Adipocyte (in vitro differentiated cells): ENCODE measurements around the gene CD58.

Source experiments
- DNase-seq: peaks from one replicate; pipeline ENCODE4 v3.0.0-alpha.2; 2015; ENCODE audit warnings: low read depth
- H3K27me3 ChIP-seq: replicated peaks from 2 replicates; pipeline ENCODE4 v1.7.0; 2013; ENCODE audit warnings: mild to moderate bottlenecking, low read length, moderate library complexity; ENCODE audit not compliant: control insufficient read depth, insufficient read depth
- H3K36me3 ChIP-seq: 2 replicates; pipeline ENCODE4 v1.7.0; 2013; ENCODE audit warnings: low read length, mild to moderate bottlenecking, moderate library complexity; ENCODE audit not compliant: control insufficient read depth, insufficient read depth, severe bottlenecking
- H3K4me1 ChIP-seq: 2 replicates; pipeline ENCODE4 v1.7.0; 2013; ENCODE audit warnings: mild to moderate bottlenecking, low read length, moderate library complexity; ENCODE audit not compliant: control insufficient read depth, insufficient read depth
- H3K4me3 ChIP-seq: 2 replicates; pipeline ENCODE4 v1.7.0; 2013; ENCODE audit warnings: mild to moderate bottlenecking, low read length, moderate library complexity
- H3K9ac ChIP-seq: 2 replicates; pipeline ENCODE4 v1.7.0; 2013; ENCODE audit warnings: mild to moderate bottlenecking, low read length, moderate library complexity
- H3K9me3 ChIP-seq: 2 replicates; pipeline ENCODE4 v1.7.0; 2013; ENCODE audit warnings: mild to moderate bottlenecking, low read length, moderate library complexity; ENCODE audit not compliant: control insufficient read depth

The CD58 gene

DNA sequence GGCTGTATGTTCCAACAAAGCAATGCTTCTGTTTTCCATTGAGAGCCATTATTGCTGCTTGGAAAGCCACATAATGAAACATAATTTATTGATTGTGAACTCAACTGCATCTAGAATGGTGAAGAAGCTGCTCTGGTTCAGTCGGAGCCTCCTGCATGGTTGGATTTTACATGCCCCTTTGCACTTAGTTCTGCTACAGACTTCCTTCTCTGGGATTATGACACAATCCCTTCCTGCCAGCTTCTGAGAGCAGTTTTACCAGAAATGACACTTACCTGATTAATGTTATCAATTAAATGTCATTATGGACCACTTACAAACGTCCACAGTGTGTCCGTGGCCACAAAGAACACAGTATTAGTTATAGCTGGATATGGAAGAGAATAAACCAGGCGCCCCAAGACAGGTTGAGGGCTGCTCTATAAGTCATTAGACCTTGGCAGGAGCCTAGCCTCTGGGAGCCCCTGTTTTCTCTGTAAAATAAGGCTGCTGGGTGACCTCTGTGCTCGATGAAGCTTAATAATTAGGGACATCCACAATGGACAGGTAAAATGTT lies 7.0 kb upstream of the CD58 start:
- H3K36me3 ChIP-seq, result no peaks in the 10 kb centered on the region
- H3K4me1 ChIP-seq, result peaks cover 16% of the 10 kb centered on the region
- H3K27me3 ChIP-seq, result no peaks in the 10 kb centered on the region
- no peak for DNase-seq
- no peak overlapping the region for H3K4me3 ChIP-seq
- no peaks in the 10 kb centered on the region for H3K9me3 ChIP-seq
- no peak overlapping the region for H3K9ac ChIP-seq

DNA sequence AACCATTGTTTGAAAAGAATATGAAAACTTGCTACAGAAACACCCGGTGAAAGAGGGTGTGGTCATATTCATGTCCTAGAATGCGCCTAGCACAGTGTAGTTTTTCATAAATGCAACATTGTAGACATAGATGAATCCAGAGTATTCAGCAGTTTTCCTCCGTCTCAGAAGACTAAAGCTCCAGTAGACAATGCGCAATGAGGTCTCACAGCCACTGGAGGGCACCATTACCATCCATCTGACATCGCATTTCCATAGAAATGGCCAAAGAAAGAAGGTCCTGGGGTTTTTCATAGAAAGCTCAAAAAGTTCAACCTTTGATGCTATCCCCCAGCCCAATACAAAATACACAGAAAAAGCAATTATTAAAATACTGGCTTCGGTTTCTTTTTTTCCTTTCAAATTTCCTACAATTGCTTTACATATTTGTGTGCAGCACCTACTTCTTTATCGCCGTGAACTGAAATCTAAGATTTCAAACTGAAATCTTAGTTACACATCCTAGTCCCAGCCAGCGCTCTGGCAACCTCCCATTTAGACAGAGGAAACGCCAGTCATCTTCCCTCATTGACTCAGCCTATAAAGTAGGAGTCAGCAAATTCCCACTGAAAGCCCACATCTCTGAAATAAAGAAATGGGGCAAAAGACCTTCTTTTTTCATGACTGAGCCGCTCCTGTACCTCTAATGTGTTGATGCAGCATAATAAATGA lies 3.9 kb upstream of the CD58 start:
- DNase-seq, result peak; percentile 90

DNA sequence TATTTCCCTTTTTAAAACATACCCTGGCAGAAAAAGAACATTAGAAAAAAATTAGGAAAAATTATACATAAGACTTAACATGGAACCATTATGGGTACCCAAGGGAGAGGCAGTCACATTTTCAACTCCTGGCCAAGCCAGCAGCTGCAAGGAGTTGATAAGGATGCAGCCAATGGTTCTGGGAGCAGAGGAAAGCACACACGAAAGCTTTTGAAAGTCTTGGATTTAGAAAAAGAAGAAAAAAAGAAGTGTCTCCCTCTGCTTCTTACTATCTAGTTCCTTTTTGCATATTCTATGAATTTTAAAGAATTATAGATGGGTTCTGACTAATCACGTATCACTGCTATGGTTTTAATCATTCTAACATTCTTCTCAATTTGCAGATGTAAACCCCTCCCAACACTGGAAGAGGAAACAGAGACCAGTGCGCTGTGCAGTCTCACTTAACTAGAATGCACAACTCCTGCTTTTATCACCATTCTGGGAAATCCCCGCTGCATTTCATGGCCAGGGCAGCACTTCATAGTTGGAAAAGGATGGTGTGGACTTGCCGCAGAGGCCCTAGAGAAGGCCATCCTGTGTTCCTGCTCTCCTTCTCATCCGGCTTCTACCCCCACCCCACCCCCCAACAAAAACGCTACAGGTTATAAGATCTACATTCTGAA lies 2.7 kb upstream of the CD58 start:
- Histone ChIP-seq H3K4me1 (peaks cover 24% of the 10 kb centered on the region), H3K9ac (no peak overlapping the region), H3K36me3 (no peaks in the 10 kb centered on the region), H3K9me3 (no peaks in the 10 kb centered on the region), H3K27me3 (no peaks in the 10 kb centered on the region), H3K4me3 (no peak overlapping the region)
- DNase-seq, result no peak

More for the DNA sequence above, 3.9 kb upstream of the CD58 start:
- Histone ChIP-seq H3K36me3 (no peaks in the 10 kb centered on the region), H3K9me3 (no peaks in the 10 kb centered on the region), H3K4me1 (peaks cover 22% of the 10 kb centered on the region), H3K4me3 (peak overlapping the region; percentile 42), H3K9ac (no peak overlapping the region), H3K27me3 (no peaks in the 10 kb centered on the region)

DNA sequence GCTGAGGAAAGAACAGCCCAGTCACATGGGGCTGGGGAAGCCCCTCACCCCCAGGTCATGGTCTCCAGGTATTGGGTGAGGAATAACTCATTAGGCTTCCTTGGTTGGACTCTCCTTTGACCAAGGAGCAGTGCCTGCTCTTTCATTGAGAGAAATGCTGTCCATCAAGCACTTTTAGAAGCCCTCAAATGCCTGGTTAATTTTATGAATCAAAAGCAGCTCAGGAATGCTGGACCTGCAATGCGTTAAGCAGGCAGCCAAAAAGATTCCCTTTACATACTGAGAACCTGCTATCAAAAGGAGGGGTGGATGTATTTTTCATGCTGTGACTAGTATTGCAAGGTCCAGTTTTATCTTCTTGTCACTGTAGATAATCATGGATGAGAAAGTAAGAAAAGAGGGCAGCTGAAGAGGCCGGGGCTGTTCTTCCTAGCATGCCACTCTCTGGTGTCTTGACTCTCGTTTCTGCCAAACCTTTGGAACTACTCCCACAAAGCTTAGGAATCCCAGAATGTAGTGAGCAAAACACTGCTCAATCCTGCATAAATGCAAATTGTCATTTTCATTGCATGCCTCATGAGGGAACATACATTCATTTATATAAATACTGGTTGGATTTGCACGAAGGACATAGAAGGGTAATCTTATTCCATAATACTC lies 2.1 kb upstream of the CD58 start:
- H3K9ac ChIP-seq, result no peak overlapping the region
- H3K36me3 ChIP-seq, result no peaks in the 10 kb centered on the region
- no peak overlapping the region for H3K4me3 ChIP-seq
- no peak for DNase-seq
- H3K9me3 ChIP-seq, result no peaks in the 10 kb centered on the region
- no peaks in the 10 kb centered on the region for H3K27me3 ChIP-seq
- peaks cover 24% of the 10 kb centered on the region for H3K4me1 ChIP-seq

DNA sequence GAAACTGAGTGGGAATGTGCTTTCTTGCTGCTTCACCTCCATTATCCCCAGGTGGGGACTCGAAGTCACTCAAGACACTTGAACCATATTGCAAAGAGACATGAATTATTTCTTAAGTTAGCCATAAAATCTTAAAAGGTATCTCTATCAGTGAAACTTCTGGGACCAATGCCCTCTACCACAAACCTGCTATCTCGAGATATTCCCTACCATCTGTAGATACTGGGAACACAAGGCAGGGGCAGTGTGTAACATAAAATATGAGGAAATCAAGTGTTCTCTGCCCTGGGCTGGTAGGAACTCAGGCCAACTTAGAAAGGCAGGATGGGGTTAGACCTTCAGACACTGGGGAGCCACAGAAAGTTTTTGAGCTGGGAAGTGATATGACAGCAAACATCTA lies 1.3 kb upstream of the CD58 start:
- no peaks in the 10 kb centered on the region for H3K9me3 ChIP-seq
- no peaks in the 10 kb centered on the region for H3K36me3 ChIP-seq
- H3K27me3 ChIP-seq, result no peaks in the 10 kb centered on the region
- peaks cover 24% of the 10 kb centered on the region for H3K4me1 ChIP-seq
- no peak for DNase-seq
- H3K4me3 ChIP-seq, result no peak overlapping the region
- no peak overlapping the region for H3K9ac ChIP-seq

DNA sequence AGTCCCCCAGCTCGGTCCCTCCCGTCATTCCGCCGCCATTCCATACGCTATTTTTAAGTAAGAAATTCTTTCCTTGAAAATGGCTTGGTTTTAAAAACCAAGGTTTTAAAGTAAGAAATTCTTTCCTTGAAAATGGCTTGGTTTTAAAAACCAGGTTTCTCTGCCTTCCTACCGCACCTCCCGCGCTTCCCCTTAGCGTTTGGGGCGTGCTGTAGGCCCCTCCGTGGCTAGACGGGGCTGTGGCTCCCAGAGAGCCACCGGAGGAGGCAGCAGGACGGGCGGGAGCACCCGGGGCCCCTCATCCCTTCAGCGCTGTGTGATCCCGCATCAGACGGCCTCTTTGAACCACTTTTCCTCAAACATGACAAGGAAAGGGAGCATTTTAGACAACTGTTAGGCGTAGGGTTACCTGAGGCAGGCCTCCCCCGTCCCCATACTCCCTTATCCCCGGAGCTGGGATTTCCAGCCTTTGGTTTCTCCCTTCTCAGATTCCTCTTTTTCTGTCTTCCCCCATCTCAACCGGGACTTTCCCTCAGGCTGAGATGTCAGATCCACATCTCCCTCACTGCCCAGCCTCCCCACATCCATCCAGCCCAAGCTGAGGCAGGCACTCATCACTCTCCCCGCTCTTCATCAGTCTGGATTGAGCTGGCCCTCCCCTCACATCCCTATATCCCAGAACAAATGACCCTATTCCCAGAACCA lies 541 bp upstream of the CD58 start:
- Histone ChIP-seq H3K27me3 (no peaks in the 10 kb centered on the region), H3K9ac (peak overlapping the region; percentile 94), H3K36me3 (no peaks in the 10 kb centered on the region), H3K9me3 (no peaks in the 10 kb centered on the region), H3K4me3 (peak overlapping the region; percentile 90), H3K4me1 (peaks cover 25% of the 10 kb centered on the region)
- no peak for DNase-seq

DNA sequence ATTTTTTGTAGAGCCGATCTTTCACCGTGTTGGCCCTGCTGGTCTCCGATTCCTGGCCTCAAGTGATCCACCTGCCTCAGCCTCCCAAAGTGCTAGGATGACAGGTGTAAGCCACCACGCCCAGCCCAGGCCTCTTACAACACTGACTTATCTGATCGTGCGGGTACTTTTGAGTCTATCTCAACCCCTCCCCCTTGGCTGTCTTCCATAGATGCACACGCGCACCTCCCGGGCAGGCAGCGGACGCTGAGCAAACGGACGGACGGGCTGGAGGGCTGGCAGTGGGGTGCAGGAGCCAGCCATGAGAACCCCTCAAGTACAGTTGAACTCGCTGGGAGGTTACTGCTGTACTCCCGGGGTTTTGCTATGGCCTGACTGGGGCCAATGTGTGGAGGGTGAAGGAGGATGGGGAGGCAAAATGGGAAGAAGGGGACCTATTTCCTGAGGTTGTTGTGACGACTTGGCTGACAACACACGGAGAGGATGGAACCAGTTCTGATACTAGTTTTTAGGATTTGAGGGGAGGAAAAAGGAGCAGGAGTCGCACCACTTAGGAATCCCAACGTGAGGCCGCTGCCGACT lies 959 bp downstream of the CD58 start:
- no peaks in the 10 kb centered on the region for H3K36me3 ChIP-seq
- no peak for DNase-seq
- peak overlapping the region; percentile 94 for H3K9ac ChIP-seq
- H3K4me1 ChIP-seq, result peaks cover 40% of the 10 kb centered on the region
- H3K4me3 ChIP-seq, result peak overlapping the region; percentile 90
- no peaks in the 10 kb centered on the region for H3K9me3 ChIP-seq
- no peaks in the 10 kb centered on the region for H3K27me3 ChIP-seq

DNA sequence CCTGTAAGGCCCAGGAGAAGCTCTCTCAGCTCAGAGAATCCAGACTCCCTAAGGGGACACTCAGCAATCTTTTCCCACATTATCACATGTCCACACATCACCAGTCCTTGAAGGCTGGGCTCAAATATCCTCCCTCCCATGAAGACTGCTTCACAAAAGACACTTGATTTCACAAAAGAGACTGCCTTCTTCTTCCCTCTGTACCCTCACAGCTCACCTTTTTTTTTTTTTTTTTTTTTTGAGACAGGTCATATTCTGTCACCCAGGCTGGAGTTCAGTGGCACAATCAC lies 1.5 kb downstream of the CD58 start:
- Histone ChIP-seq H3K27me3 (no peaks in the 10 kb centered on the region), H3K9ac (no peak overlapping the region), H3K36me3 (no peaks in the 10 kb centered on the region), H3K9me3 (no peaks in the 10 kb centered on the region), H3K4me1 (peaks cover 38% of the 10 kb centered on the region), H3K4me3 (no peak overlapping the region)
- DNase-seq, result no peak

DNA sequence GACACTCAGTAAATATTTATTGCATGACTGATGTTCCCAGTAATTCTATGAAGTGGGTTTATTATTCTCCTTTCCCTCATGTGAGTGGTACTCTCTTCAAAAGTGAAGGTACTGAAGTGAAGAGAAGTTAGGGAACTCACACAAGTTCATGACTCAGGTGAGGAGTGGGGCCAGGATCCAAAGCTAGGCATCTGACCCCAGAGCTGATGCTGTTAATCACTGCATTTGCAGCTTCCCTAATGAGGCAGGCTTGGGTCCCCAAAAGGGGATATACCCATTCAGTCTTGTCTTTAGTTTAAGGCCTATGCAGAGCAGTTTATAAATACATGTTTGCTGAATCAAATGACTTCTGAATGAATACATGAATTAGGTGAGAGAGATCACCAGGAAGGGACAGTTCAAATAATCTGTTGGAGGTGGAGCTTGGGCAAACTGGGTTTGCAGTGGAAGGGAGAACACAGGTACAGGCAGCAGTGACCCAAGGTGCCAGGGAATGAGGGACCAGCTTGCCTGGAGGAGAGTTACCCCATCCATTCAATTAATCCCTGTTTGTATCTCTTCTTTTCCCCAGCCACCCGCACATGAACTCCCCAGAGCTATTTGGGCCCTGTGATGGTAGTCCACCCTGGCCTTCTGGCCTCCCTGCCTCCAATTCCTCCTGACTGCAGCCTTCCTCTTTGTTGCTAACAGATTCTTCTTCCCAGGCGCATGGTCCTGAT lies 2.0 kb downstream of the CD58 start:
- no peak for DNase-seq
- Histone ChIP-seq H3K27me3 (no peaks in the 10 kb centered on the region), H3K36me3 (no peaks in the 10 kb centered on the region), H3K9ac (no peak overlapping the region), H3K4me1 (peaks cover 37% of the 10 kb centered on the region), H3K4me3 (no peak overlapping the region), H3K9me3 (no peaks in the 10 kb centered on the region)

DNA sequence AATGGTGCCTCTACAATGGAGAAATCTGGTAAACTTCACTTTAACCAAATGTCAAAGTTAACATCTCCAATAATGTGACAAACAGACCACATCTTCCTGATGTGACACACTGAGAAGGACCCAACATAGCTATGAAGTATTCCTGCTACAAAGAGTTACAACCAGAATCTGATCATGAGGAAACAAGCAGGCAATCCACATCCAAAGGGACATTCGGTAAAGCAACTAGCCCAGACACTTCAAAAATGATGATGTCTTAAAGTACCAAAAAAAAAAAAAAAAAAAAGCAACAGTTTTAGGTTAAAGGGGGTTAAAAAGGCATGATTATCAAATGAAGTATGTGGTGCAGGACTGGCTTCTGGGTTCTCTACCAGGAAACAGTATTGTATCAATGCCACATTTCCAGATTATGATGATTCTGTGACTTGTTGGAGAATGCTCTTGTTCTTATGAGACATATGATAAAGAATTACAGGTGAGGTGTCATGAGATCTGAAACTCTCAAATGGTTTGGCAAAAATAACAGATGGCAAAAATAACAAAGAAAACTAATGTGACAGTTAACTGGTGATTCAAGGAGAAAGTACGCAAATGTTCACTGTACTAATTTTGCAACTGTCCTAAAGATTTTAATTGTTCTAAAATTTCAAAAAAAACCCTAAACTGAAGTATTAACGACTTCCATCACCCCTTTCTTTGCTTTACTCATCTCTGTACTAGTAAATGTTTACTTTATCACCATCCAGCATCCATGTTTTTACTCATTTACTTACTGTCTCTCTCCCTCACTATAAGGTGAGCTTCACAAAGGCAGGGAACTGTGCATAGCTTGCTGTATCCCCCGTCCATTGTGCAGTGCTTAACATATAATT lies 2.8 kb downstream of the CD58 start:
- DNase-seq, result no peak

More for the DNA sequence above, 2.8 kb downstream of the CD58 start:
- Histone ChIP-seq H3K27me3 (no peaks in the 10 kb centered on the region), H3K36me3 (no peaks in the 10 kb centered on the region), H3K9me3 (no peaks in the 10 kb centered on the region), H3K4me3 (no peak overlapping the region), H3K4me1 (peaks cover 30% of the 10 kb centered on the region), H3K9ac (no peak overlapping the region)
